Peyer's patch (tissue), 4 donors: ENCODE measurements around the gene GNAS.
"Not testable (repeated sequence)": the region's sequence is repeated elsewhere in the genome, so short reads cannot be mapped to it uniquely, and the experiment has no call there.

Experiments used
- POLR2A ChIP-seq, 2 donors: fragments of 450-650 bp; IDR thresholded peaks; one replicate each; pipeline ENCODE4 v1.5.1; 2017; ENCODE audit warnings: antibody characterized with exemption in 2 of 2, mild to moderate bottlenecking in 2 of 2, moderate library complexity in 2 of 2
- TF ChIP-seq, protein P1 (sequence below), 6 experiments: fragments of 450-650 bp in 4 of 6; fragments of 200-600 bp in 2 of 6; sonication (generic) in 1 of 6; IDR thresholded peaks; one replicate each; pipeline ENCODE4 v1.5.1; 2017 to 2019; ENCODE audit warnings: antibody characterized with exemption in 6 of 6, mild to moderate bottlenecking in 3 of 6, moderate library complexity in 1 of 6

DNA sequence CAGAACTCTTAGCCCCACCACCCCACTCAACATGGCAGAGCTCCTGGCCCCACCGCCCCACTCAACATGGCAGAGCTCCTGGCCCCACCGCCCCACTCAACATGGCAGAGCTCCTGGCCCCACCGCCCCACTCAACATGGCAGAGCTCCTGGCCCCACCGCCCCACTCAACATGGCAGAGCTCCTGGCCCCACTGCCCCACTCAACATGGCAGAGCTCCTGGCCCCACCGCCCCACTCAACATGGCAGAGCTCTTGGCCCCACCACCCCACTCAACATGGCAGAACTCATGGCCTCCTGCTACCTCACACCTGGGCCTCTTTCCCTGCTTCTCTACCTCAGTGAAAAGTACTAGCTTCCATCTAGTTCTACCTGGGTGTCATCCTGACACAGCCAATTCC is 23.7 kb upstream of the GNAS start:
- TF ChIP-seq, protein P1, sequence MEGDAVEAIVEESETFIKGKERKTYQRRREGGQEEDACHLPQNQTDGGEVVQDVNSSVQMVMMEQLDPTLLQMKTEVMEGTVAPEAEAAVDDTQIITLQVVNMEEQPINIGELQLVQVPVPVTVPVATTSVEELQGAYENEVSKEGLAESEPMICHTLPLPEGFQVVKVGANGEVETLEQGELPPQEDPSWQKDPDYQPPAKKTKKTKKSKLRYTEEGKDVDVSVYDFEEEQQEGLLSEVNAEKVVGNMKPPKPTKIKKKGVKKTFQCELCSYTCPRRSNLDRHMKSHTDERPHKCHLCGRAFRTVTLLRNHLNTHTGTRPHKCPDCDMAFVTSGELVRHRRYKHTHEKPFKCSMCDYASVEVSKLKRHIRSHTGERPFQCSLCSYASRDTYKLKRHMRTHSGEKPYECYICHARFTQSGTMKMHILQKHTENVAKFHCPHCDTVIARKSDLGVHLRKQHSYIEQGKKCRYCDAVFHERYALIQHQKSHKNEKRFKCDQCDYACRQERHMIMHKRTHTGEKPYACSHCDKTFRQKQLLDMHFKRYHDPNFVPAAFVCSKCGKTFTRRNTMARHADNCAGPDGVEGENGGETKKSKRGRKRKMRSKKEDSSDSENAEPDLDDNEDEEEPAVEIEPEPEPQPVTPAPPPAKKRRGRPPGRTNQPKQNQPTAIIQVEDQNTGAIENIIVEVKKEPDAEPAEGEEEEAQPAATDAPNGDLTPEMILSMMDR (IDR thresholded peaks at IDR 0.05): not testable (repeated sequence)
- TF ChIP-seq POLR2A (IDR thresholded peaks at IDR 0.05): not testable (repeated sequence)
